H9 (cell line): ENCODE data around the gene KIF13A. TPM values are rescaled to one million over a fixed set of nuclear protein-coding genes. Genes with fewer than 3 reads are reported as not detected.

Source experiments
- DNase-seq: peaks from one replicate; pipeline ENCODE4 v3.0.0-alpha.2; 2017
- H2AFZ ChIP-seq: one replicate; pipeline ENCODE4 v1.6.1; 2013; ENCODE audit warnings: mild to moderate bottlenecking, low read length, control low read depth, moderate library complexity
- H2AK5ac ChIP-seq: 2 replicates; pipeline ENCODE4 v1.6.1; 2013; ENCODE audit warnings: low read length, control low read depth, mixed read lengths; ENCODE audit not compliant: insufficient read length
- H2BK120ac ChIP-seq: one replicate; pipeline ENCODE4 v1.6.1; 2013; ENCODE audit warnings: low read depth, mild to moderate bottlenecking, low read length, control low read depth, inconsistent platforms; ENCODE audit not compliant: poor library complexity, severe bottlenecking
- H2BK12ac ChIP-seq: 2 replicates; pipeline ENCODE4 v1.6.1; 2013; ENCODE audit warnings: low read length, control low read depth, mixed read lengths, low read depth; ENCODE audit not compliant: insufficient read length
- H2BK15ac ChIP-seq: 2 replicates; pipeline ENCODE4 v1.6.1; 2013; ENCODE audit warnings: low read depth, low read length, control low read depth
- H2BK20ac ChIP-seq: one replicate; pipeline ENCODE4 v1.6.1; 2013; ENCODE audit warnings: low read depth, mild to moderate bottlenecking, low read length, control low read depth, inconsistent platforms; ENCODE audit not compliant: poor library complexity, severe bottlenecking
- H2BK5ac ChIP-seq: 2 replicates; pipeline ENCODE4 v1.6.1; 2013; ENCODE audit warnings: low read length, control low read depth, mixed read lengths; ENCODE audit not compliant: insufficient read length
- H3K14ac ChIP-seq: 2 replicates; pipeline ENCODE4 v1.6.1; 2013; ENCODE audit warnings: low read length, control low read depth; ENCODE audit not compliant: insufficient read depth
- H3K18ac ChIP-seq: 2 replicates; pipeline ENCODE4 v1.6.1; 2013; ENCODE audit warnings: low read depth, mild to moderate bottlenecking, mixed read lengths, low read length, control low read depth; ENCODE audit not compliant: insufficient read length
- H3K23ac ChIP-seq: 2 replicates; pipeline ENCODE4 v1.6.1; 2013; ENCODE audit warnings: low read length, control low read depth, mixed read lengths, low read depth; ENCODE audit not compliant: insufficient read length
- H3K23me2 ChIP-seq: 2 replicates; pipeline ENCODE4 v1.6.1; 2013; ENCODE audit warnings: low read depth, mild to moderate bottlenecking, mixed read lengths, low read length, control low read depth; ENCODE audit not compliant: insufficient read length, poor library complexity, severe bottlenecking
- H3K27ac ChIP-seq: 2 replicates; pipeline ENCODE4 v1.5.1; 2013; ENCODE audit warnings: low read length, control low read depth, mixed read lengths, low read depth; ENCODE audit not compliant: insufficient read length
- H3K27me3 ChIP-seq: 2 replicates; pipeline ENCODE4 v1.6.1; 2013; ENCODE audit warnings: low read length, control low read depth, inconsistent platforms; ENCODE audit not compliant: insufficient read depth
- H3K4ac ChIP-seq: 2 replicates; pipeline ENCODE4 v1.6.1; 2013; ENCODE audit warnings: low read depth, mild to moderate bottlenecking, control low read depth, inconsistent platforms, low read length, moderate library complexity
- H3K4me1 ChIP-seq: 2 replicates; pipeline ENCODE4 v1.6.1; 2013; ENCODE audit warnings: low read length, control low read depth, inconsistent platforms; ENCODE audit not compliant: insufficient read depth
- H3K4me2 ChIP-seq: 2 replicates; pipeline ENCODE4 v1.6.1; 2013; ENCODE audit warnings: low read length, control low read depth, mixed read lengths; ENCODE audit not compliant: insufficient read length, insufficient read depth
- H3K56ac ChIP-seq: 2 replicates; pipeline ENCODE4 v1.6.1; 2013; ENCODE audit warnings: low read depth, mild to moderate bottlenecking, mixed read lengths, low read length, control low read depth; ENCODE audit not compliant: insufficient read length
- H3K79me1 ChIP-seq: 2 replicates; pipeline ENCODE4 v1.6.1; 2013; ENCODE audit warnings: low read depth, mild to moderate bottlenecking, moderate library complexity, low read length, control low read depth, inconsistent platforms; ENCODE audit not compliant: insufficient read depth, poor library complexity, severe bottlenecking
- H3K79me2 ChIP-seq: 2 replicates; pipeline ENCODE4 v1.6.1; 2013; ENCODE audit warnings: low read length, control low read depth, inconsistent platforms; ENCODE audit not compliant: insufficient read depth
- H3K9ac ChIP-seq: 2 replicates; pipeline ENCODE4 v1.6.1; 2013; ENCODE audit warnings: low read length, control low read depth, mixed read lengths; ENCODE audit not compliant: insufficient read length; ENCODE audit errors: extremely low read depth
- H3K9me3 ChIP-seq: one replicate; pipeline ENCODE4 v1.6.1; 2013; ENCODE audit warnings: low read depth, low read length, inconsistent platforms; ENCODE audit not compliant: control insufficient read depth
- H3T11ph ChIP-seq: one replicate; pipeline ENCODE4 v1.6.1; 2013; ENCODE audit warnings: mild to moderate bottlenecking, low read length, control low read depth, inconsistent platforms
- H4K20me1 ChIP-seq: one replicate; pipeline ENCODE4 v1.6.1; 2013; ENCODE audit not compliant: control insufficient read depth, insufficient read length, insufficient read depth
- H4K5ac ChIP-seq: 2 replicates; pipeline ENCODE4 v1.6.1; 2013; ENCODE audit warnings: low read depth, mild to moderate bottlenecking, mixed read lengths, low read length, control low read depth; ENCODE audit not compliant: insufficient read length
- H4K8ac ChIP-seq: replicated peaks from 2 replicates; pipeline ENCODE4 v1.6.1; 2013; ENCODE audit warnings: low read length, control low read depth, mixed read lengths, low read depth; ENCODE audit not compliant: insufficient read length
- H4K91ac ChIP-seq: 2 replicates; pipeline ENCODE4 v1.6.1; 2013; ENCODE audit warnings: low read depth, mild to moderate bottlenecking, moderate library complexity, mixed read lengths, low read length, control low read depth; ENCODE audit not compliant: insufficient read length
- H3K27ac Mint-ChIP-seq, 3 experiments: 2 replicates in 2 of 3; 3 replicates in 1 of 3; pipeline ENCODE4 v1.8.0; 2020 to 2021; ENCODE audit warnings: mixed read lengths in 3 of 3, mild to moderate bottlenecking in 1 of 3, moderate library complexity in 1 of 3
- H3K27me3 Mint-ChIP-seq: 2 replicates; pipeline ENCODE4 v1.8.0; 2021; ENCODE audit warnings: low read depth, mild to moderate bottlenecking, moderate library complexity, mixed read lengths
- H3K36me3 Mint-ChIP-seq, 3 experiments: 2 replicates in 2 of 3; 3 replicates in 1 of 3; pipeline ENCODE4 v1.8.0; 2020 to 2021; ENCODE audit warnings: low read depth in 3 of 3, mixed read lengths in 3 of 3; ENCODE audit not compliant: insufficient read depth in 1 of 3
- H3K4me1 Mint-ChIP-seq, 2 experiments: 2 replicates each; pipeline ENCODE4 v1.8.0; 2020; ENCODE audit warnings: mixed read lengths in 2 of 2
- H3K4me3 Mint-ChIP-seq, 2 experiments: 2 replicates in 1 of 2; 3 replicates in 1 of 2; pipeline ENCODE4 v1.8.0; 2020 to 2021; ENCODE audit warnings: mild to moderate bottlenecking in 2 of 2, mixed read lengths in 2 of 2, moderate library complexity in 1 of 2
- H3K9me3 Mint-ChIP-seq, 2 experiments: 2 replicates in 1 of 2; 3 replicates in 1 of 2; pipeline ENCODE4 v1.8.0; 2020; ENCODE audit warnings: mild to moderate bottlenecking in 2 of 2, mixed read lengths in 2 of 2, moderate library complexity in 1 of 2
- CTCF ChIP-seq: fragments of 200-600 bp; sonication (generic); conservative IDR thresholded peaks from 3 replicates; pipeline ENCODE4 v1.8.0; 2021; ENCODE audit warnings: antibody characterized with exemption, mild to moderate bottlenecking
- WGBS: extraction: QIAGEN DNeasy Blood & Tissue Kit; methylation state at CpG from one replicate; pipeline ENCODE4 v1.1.7; 2013; ENCODE audit warnings: missing lambda C conversion rate, low lambda C conversion rate, mixed read lengths; ENCODE audit not compliant: insufficient read length; ENCODE audit errors: extremely low coverage; 5-methylcytosine and 5-hydroxymethylcytosine counted together
- total RNA-seq: library from RNA; stranded (reverse); gene quantifications from 2 replicates; pipeline ENCODE4 v1.2.1, GENCODE V29; 2021

KIF13A gene
- total RNA-seq, 1 experiment from 2014 or later: 38.2 TPM

DNA sequence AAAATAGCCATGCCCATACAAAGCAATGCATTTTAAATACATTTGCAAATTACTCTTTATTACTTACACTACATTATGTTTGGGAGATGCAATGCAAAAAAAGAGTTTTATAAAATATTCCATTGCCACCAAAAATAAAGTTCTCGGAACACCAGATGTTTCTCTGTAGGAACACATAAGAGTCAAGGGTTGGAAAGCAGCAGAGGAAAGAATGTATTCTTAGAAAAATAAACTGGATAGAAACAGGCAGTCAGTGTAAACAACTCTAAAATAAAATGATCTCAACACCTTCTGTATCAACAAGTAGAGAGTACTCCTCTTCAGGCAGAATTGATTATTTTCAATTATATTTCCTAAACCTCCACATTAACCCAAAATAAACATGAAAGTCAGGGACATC is 28.1 kb downstream of the KIF13A start:
- Histone ChIP-seq H2BK20ac (no peak overlapping the region), H4K8ac (no peak overlapping the region), H4K5ac (no peak overlapping the region), H3T11ph (no peak overlapping the region), H3K23ac (no peak overlapping the region), H3K4ac (no peak overlapping the region), H3K27ac (no peak overlapping the region), H2AFZ (no peak overlapping the region), H2BK12ac (no peak overlapping the region), H2BK120ac (no peak overlapping the region), H3K9me3 (no peaks in the 10 kb centered on the region), H2AK5ac (no peak overlapping the region), H3K18ac (no peak overlapping the region), H4K91ac (no peak overlapping the region), H3K14ac (no peak overlapping the region), H3K56ac (no peak overlapping the region), H2BK15ac (no peak overlapping the region), H3K79me1 (no peaks in the 10 kb centered on the region), H4K20me1 (no peaks in the 10 kb centered on the region), H3K79me2 (no peaks in the 10 kb centered on the region), H3K9ac (no peak overlapping the region), H3K4me2 (no peak overlapping the region), H3K4me1 (no peaks in the 10 kb centered on the region), H3K23me2 (no peaks in the 10 kb centered on the region), H3K27me3 (no peaks in the 10 kb centered on the region), H2BK5ac (no peak overlapping the region)
- no peak overlapping the region for H3K4me3 Mint-ChIP-seq
- peaks cover 0 to 4% (median 0%) of the 10 kb centered on the region in 3 experiments; a peak in 2 of 7 replicates for H3K36me3 Mint-ChIP-seq
- H3K9me3 Mint-ChIP-seq: no peaks in the 10 kb centered on the region
- H3K27me3 Mint-ChIP-seq: no peaks in the 10 kb centered on the region
- no peak overlapping the region for H3K27ac Mint-ChIP-seq
- peaks cover 22 to 25% of the 10 kb centered on the region in 2 experiments for H3K4me1 Mint-ChIP-seq
- DNase-seq: no peak
- no peak for TF ChIP-seq CTCF
- WGBS: no CpG with 5 or more reads among the region's 1 CpG
